ENCODE data around the gene TMEM63A.

DNA sequence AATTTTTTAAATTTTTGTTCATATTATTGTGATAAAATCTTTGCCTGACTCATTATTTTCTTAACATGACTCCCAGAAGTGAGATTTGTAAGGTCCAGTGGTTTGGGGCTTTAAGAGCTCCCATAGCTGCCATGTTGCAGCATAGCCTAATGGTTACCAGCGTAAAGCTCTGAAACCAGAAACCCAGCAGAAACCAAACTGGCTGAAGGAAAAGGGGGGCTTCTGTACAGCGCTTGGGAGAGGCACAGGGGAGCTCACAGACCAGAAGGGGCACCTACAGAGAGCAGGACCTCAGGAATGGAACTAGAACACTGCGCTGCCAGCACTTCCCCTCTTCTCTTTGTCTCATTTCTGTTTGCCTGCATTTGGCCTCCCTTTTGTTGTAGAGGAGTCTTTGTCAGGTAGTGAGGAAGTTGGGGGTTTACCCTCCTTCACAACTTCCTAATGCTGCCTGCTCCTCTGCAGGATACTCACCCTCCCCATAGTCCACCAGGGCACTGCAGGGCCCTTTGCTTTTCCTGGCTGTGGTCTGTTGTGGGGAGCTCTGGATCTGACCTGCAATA lies 44.5 kb upstream of the TMEM63A start:
- TF ChIP-seq CTCF (IDR thresholded peaks at IDR 0.05), result no peak
- TF ChIP-seq EP300 (IDR thresholded peaks at IDR 0.05), result no peak
- no peak for TF ChIP-seq POLR2AphosphoS5 (IDR thresholded peaks at IDR 0.05)
